ENCODE results near the gene SOWAHC. TPM values are rescaled to one million over a fixed set of nuclear protein-coding genes. Genes with fewer than 3 reads are reported as not detected.

The SOWAHC gene
- total and polyA plus RNA-seq, 2 of the 13 experiments (the other 11 are each of a cell fraction or from before 2014, with no cell fraction given): 21.2 to 22.5 TPM

DNA sequence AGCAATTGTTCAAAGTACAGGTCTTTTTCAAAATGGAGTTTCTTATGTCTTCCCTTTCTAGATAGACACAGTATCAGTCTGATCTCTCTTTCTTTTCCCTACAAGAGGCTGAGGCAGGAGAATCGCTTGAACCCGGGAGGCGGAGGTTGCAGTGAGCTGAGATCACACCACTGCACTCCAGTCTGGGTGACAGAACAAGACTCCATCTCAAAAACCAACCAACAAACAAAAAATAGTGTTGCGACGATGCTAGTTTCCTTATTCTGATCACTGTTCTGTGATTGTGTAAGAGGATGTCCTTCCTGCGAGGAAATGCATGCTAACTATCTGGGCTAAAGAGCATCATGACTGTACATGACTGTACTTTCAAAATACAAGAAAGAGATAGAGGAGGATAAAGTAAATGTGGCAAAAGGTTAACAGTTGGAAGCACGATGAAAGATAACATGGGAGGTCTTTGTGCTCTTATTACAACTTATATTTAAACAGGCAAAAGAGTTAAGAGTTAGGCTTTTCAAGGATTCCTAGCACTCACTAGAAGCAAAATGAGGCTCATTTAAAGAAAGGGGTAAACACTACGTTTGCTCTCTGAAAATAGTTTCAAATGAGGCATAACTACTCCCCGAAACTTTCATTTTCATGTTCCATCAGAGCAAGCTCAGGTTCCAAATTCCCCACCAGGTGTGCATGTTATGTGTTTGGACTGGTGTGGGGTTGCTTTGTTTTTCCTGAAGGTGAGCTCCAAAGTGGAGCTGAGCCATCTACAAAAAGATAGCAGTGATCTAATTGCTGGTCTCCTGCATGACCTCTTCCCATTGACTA is 23.8 kb downstream of the SOWAHC start (continued):
- TF ChIP-seq, protein P1, sequence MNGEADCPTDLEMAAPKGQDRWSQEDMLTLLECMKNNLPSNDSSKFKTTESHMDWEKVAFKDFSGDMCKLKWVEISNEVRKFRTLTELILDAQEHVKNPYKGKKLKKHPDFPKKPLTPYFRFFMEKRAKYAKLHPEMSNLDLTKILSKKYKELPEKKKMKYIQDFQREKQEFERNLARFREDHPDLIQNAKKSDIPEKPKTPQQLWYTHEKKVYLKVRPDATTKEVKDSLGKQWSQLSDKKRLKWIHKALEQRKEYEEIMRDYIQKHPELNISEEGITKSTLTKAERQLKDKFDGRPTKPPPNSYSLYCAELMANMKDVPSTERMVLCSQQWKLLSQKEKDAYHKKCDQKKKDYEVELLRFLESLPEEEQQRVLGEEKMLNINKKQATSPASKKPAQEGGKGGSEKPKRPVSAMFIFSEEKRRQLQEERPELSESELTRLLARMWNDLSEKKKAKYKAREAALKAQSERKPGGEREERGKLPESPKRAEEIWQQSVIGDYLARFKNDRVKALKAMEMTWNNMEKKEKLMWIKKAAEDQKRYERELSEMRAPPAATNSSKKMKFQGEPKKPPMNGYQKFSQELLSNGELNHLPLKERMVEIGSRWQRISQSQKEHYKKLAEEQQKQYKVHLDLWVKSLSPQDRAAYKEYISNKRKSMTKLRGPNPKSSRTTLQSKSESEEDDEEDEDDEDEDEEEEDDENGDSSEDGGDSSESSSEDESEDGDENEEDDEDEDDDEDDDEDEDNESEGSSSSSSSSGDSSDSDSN (CRISPR knock-in tag; IDR thresholded peaks at IDR 0.05): 0 out of 2 replicates have a peak, but pooled peaks have one; percentile 21
- peak; percentile 61; the same call in 1 of the 2 replicates for TF ChIP-seq ZNF747 (CRISPR knock-in tag; IDR thresholded peaks at IDR 0.05; ENCODE audit: borderline replicate concordance)
- TF ChIP-seq PITX1 (CRISPR knock-in tag; IDR thresholded peaks at IDR 0.05): no peak
- TF ChIP-seq, protein P2, sequence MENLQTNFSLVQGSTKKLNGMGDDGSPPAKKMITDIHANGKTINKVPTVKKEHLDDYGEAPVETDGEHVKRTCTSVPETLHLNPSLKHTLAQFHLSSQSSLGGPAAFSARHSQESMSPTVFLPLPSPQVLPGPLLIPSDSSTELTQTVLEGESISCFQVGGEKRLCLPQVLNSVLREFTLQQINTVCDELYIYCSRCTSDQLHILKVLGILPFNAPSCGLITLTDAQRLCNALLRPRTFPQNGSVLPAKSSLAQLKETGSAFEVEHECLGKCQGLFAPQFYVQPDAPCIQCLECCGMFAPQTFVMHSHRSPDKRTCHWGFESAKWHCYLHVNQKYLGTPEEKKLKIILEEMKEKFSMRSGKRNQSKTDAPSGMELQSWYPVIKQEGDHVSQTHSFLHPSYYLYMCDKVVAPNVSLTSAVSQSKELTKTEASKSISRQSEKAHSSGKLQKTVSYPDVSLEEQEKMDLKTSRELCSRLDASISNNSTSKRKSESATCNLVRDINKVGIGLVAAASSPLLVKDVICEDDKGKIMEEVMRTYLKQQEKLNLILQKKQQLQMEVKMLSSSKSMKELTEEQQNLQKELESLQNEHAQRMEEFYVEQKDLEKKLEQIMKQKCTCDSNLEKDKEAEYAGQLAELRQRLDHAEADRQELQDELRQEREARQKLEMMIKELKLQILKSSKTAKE (CRISPR knock-in tag; IDR thresholded peaks at IDR 0.05; ENCODE audit: borderline replicate concordance): peak; percentile 44; the same call in 1 of the 2 replicates
- TF ChIP-seq PHF21A (CRISPR knock-in tag; IDR thresholded peaks at IDR 0.05): peak; percentile 76
- TF ChIP-seq AGO2 (optimal IDR thresholded peaks at IDR 0.05; ENCODE audit: low read depth, low read length): no peak
- TF ChIP-seq DBP (CRISPR knock-in tag; IDR thresholded peaks at IDR 0.05; ENCODE audit: not compliant biosample characterization): peak; percentile 47
- peak; percentile 49; the same call in 1 of the 2 replicates for TF ChIP-seq IRF2 (CRISPR knock-in tag; IDR thresholded peaks at IDR 0.05)
- TF ChIP-seq DPF2 (CRISPR knock-in tag; IDR thresholded peaks at IDR 0.05; ENCODE audit: borderline replicate concordance, low read depth): peak; percentile 36; the same call in 1 of the 2 replicates
- no peak for TF ChIP-seq RFX5 (IDR thresholded peaks at IDR 0.05; ENCODE audit: low read depth, low read length)
- no peak for TF ChIP-seq HOXA9 (CRISPR knock-in tag; IDR thresholded peaks at IDR 0.05; ENCODE audit: borderline replicate concordance)
- peak; percentile 56; the same call in 1 of the 2 replicates for TF ChIP-seq MIER2 (CRISPR knock-in tag; IDR thresholded peaks at IDR 0.05)
- no peak for TF ChIP-seq SNAPC4 (CRISPR knock-in tag; IDR thresholded peaks at IDR 0.05)
- TF ChIP-seq HNF1B (CRISPR knock-in tag; IDR thresholded peaks at IDR 0.05): peak; percentile 46; the same call in 1 of the 2 replicates
- no peak for TF ChIP-seq ZNF296 (CRISPR knock-in tag; conservative IDR thresholded peaks at IDR 0.05)
